ENCODE measurements around the gene ABCB1.

ABCB1 gene

GRCh38 chr7:87541648-87542047 lies 59.0 kb downstream of the ABCB1 start:
- H3K27ac ChIP-seq, result no peak overlapping the region
- no peak for TF ChIP-seq CTCF (conservative IDR thresholded peaks at IDR 0.05)
- no peak for TF ChIP-seq ZFX (IDR thresholded peaks at IDR 0.05)

- TF ChIP-seq ZFX (IDR thresholded peaks at IDR 0.05) (no peak), CTCF (conservative IDR thresholded peaks at IDR 0.05) (no peak)
These were observed 62.6 kb downstream of the ABCB1 start for GRCh38 chr7:87538052-87538451.

GRCh38 chr7:87534072-87534471 lies 66.6 kb downstream of the ABCB1 start:
- H3K27ac ChIP-seq, result no peak overlapping the region
- no peak for TF ChIP-seq ZFX (IDR thresholded peaks at IDR 0.05)
- no peak for TF ChIP-seq CTCF (conservative IDR thresholded peaks at IDR 0.05)

More at GRCh38 chr7:87538052-87538451, 62.6 kb downstream of the ABCB1 start:
- H3K27ac ChIP-seq, result no peak overlapping the region

- no peak for TF ChIP-seq CTCF (conservative IDR thresholded peaks at IDR 0.05)
- TF ChIP-seq ZFX (IDR thresholded peaks at IDR 0.05), result no peak
- H3K27ac ChIP-seq, result no peak overlapping the region
These were observed 70.6 kb downstream of the ABCB1 start for GRCh38 chr7:87530126-87530525.

GRCh38 chr7:87528730-87529129 lies 72.0 kb downstream of the ABCB1 start:
- TF ChIP-seq CTCF (conservative IDR thresholded peaks at IDR 0.05) (no peak), ZFX (IDR thresholded peaks at IDR 0.05) (no peak)
- no peak overlapping the region for H3K27ac ChIP-seq

GRCh38 chr7:87518735-87519134 lies 81.9 kb downstream of the ABCB1 start:
- TF ChIP-seq ZFX (IDR thresholded peaks at IDR 0.05) (no peak), CTCF (conservative IDR thresholded peaks at IDR 0.05) (no peak)
- no peak overlapping the region for H3K27ac ChIP-seq

- H3K27ac ChIP-seq, result no peak overlapping the region
- TF ChIP-seq CTCF (conservative IDR thresholded peaks at IDR 0.05) (no peak), ZFX (IDR thresholded peaks at IDR 0.05) (no peak)
These were observed 82.8 kb downstream of the ABCB1 start for GRCh38 chr7:87517891-87518290.

Measured in C4-2B (cell line).